ENCODE results near the gene L3MBTL3.

L3MBTL3 gene

GRCh38 chr6:130018292-130018743 is at the start of gene L3MBTL3:
Gene L3MBTL3, plus strand, starts transcription at chr6:130018581. Its CDS starts 24,119 bp downstream, at chr6:130042700.
- peaks cover 5 to 6% of the 10 kb centered on the region in 2 donors for H3K36me3 Mint-ChIP-seq

GRCh38 chr6:129969064-129969463 is 49.3 kb upstream of the L3MBTL3 start:
- Mint-ChIP-seq H3K4me1 (no peaks in the 10 kb centered on the region), H3K27ac (no peak overlapping the region)

More at GRCh38 chr6:130018292-130018743, at the start of gene L3MBTL3:
- H3K4me1 Mint-ChIP-seq: peaks cover 6 to 18% of the 10 kb centered on the region in 2 donors
- ATAC-seq (replicated peaks) (peak; percentile 77 to 78), DNase-seq (peak; percentile 81)
- peak within 1 kb of the TSS; percentile 97 for H3K27ac Mint-ChIP-seq
- H3K27me3 Mint-ChIP-seq: no peaks in the 10 kb centered on the region
- H3K4me3 Mint-ChIP-seq: peak within 1 kb of the TSS; percentile 92 to 96
- H3K9me3 Mint-ChIP-seq: no peaks in the 10 kb centered on the region

GRCh38 chr6:129976110-129976509 is 42.3 kb upstream of the L3MBTL3 start:
- Mint-ChIP-seq H3K27me3 (peaks cover 2 to 5% of the 10 kb centered on the region in 2 donors), H3K27ac (no peak overlapping the region), H3K36me3 (peaks cover 3 to 4% of the 10 kb centered on the region in 2 donors), H3K4me1 (no peaks in the 10 kb centered on the region), H3K4me3 (no peak overlapping the region), H3K9me3 (peaks cover 7 to 14% of the 10 kb centered on the region in 2 donors)
- no peak for ATAC-seq (replicated peaks)
- no peak for DNase-seq

More at GRCh38 chr6:129969064-129969463, 49.3 kb upstream of the L3MBTL3 start:
- DNase-seq (no peak), ATAC-seq (replicated peaks) (no peak)
- Mint-ChIP-seq H3K27me3 (peaks cover 10 to 12% of the 10 kb centered on the region in 2 donors), H3K4me3 (no peak overlapping the region), H3K9me3 (peaks cover 0 to 2% of the 10 kb centered on the region in 2 donors), H3K36me3 (no peaks in the 10 kb centered on the region)

- DNase-seq (no peak), ATAC-seq (replicated peaks) (no peak)
- Mint-ChIP-seq H3K27ac (no peak overlapping the region), H3K27me3 (peaks cover 0 to 1% of the 10 kb centered on the region in 2 donors), H3K9me3 (peaks cover 7 to 14% of the 10 kb centered on the region in 2 donors), H3K4me3 (no peak overlapping the region), H3K36me3 (peaks cover 3 to 4% of the 10 kb centered on the region in 2 donors), H3K4me1 (no peaks in the 10 kb centered on the region)
Measured at GRCh38 chr6:129978148-129978916, 40.0 kb upstream of the L3MBTL3 start.

GRCh38 chr6:129980821-129981220 is 37.6 kb upstream of the L3MBTL3 start:
- DNase-seq: no peak
- Mint-ChIP-seq H3K27me3 (no peaks in the 10 kb centered on the region), H3K4me1 (no peaks in the 10 kb centered on the region), H3K27ac (no peak overlapping the region), H3K9me3 (peaks cover 7 to 14% of the 10 kb centered on the region in 2 donors), H3K36me3 (peaks cover 3 to 4% of the 10 kb centered on the region in 2 donors), H3K4me3 (no peak overlapping the region)
- no peak for ATAC-seq (replicated peaks)

GRCh38 chr6:129981598-129981997 is 36.8 kb upstream of the L3MBTL3 start:
- no peak for DNase-seq
- Mint-ChIP-seq H3K27ac (no peak overlapping the region), H3K36me3 (peaks cover 3 to 4% of the 10 kb centered on the region in 2 donors), H3K4me3 (no peak overlapping the region), H3K27me3 (no peaks in the 10 kb centered on the region), H3K9me3 (peaks cover 7 to 14% of the 10 kb centered on the region in 2 donors), H3K4me1 (no peaks in the 10 kb centered on the region)
- ATAC-seq (replicated peaks): no peak

- no peaks in the 10 kb centered on the region for H3K9me3 Mint-ChIP-seq
- H3K4me3 Mint-ChIP-seq: no peak overlapping the region
- no peaks in the 10 kb centered on the region for H3K4me1 Mint-ChIP-seq
- ATAC-seq (replicated peaks) (no peak), DNase-seq (no peak)
- no peak overlapping the region for H3K27ac Mint-ChIP-seq
- no peaks in the 10 kb centered on the region for H3K27me3 Mint-ChIP-seq
- H3K36me3 Mint-ChIP-seq: no peaks in the 10 kb centered on the region
Measured at GRCh38 chr6:129989396-129989795, 29.0 kb upstream of the L3MBTL3 start.

- Mint-ChIP-seq H3K27ac (no peak overlapping the region), H3K9me3 (no peaks in the 10 kb centered on the region), H3K36me3 (no peaks in the 10 kb centered on the region), H3K4me1 (peaks cover 0 to 2% of the 10 kb centered on the region in 2 donors), H3K4me3 (no peak overlapping the region), H3K27me3 (peaks cover 0 to 5% of the 10 kb centered on the region in 2 donors)
- DNase-seq (no peak), ATAC-seq (replicated peaks) (no peak)
Measured at GRCh38 chr6:129992881-129993280, 25.5 kb upstream of the L3MBTL3 start.

GRCh38 chr6:129994410-129994809 is 24.0 kb upstream of the L3MBTL3 start:
- Mint-ChIP-seq H3K27me3 (peaks cover 0 to 5% of the 10 kb centered on the region in 2 donors), H3K9me3 (no peaks in the 10 kb centered on the region), H3K36me3 (no peaks in the 10 kb centered on the region), H3K4me1 (peaks cover 0 to 2% of the 10 kb centered on the region in 2 donors), H3K27ac (no peak overlapping the region), H3K4me3 (no peak overlapping the region)
- DNase-seq (no peak), ATAC-seq (replicated peaks) (no peak)

GRCh38 chr6:129996387-129996786 is 22.0 kb upstream of the L3MBTL3 start:
- Mint-ChIP-seq H3K27ac (no peak overlapping the region), H3K9me3 (no peaks in the 10 kb centered on the region), H3K27me3 (peaks cover 0 to 5% of the 10 kb centered on the region in 2 donors), H3K4me3 (no peak overlapping the region), H3K36me3 (no peaks in the 10 kb centered on the region), H3K4me1 (peaks cover 0 to 2% of the 10 kb centered on the region in 2 donors)
- no peak for ATAC-seq (replicated peaks)
- no peak for DNase-seq

- H3K27ac Mint-ChIP-seq: no peak overlapping the region
- peaks cover 0 to 5% of the 10 kb centered on the region in 2 donors for H3K27me3 Mint-ChIP-seq
- no peak overlapping the region for H3K4me3 Mint-ChIP-seq
- no peak for DNase-seq
- no peaks in the 10 kb centered on the region for H3K36me3 Mint-ChIP-seq
- no peaks in the 10 kb centered on the region for H3K9me3 Mint-ChIP-seq
- no peak for ATAC-seq (replicated peaks)
- H3K4me1 Mint-ChIP-seq: no peaks in the 10 kb centered on the region
Measured at GRCh38 chr6:130000526-130001421, 17.6 kb upstream of the L3MBTL3 start.

- no peak overlapping the region for H3K4me3 Mint-ChIP-seq
- no peak overlapping the region for H3K27ac Mint-ChIP-seq
- no peaks in the 10 kb centered on the region for H3K9me3 Mint-ChIP-seq
- DNase-seq (no peak), ATAC-seq (replicated peaks) (no peak)
- peaks cover 0 to 6% of the 10 kb centered on the region in 2 donors for H3K27me3 Mint-ChIP-seq
- H3K36me3 Mint-ChIP-seq: no peaks in the 10 kb centered on the region
- H3K4me1 Mint-ChIP-seq: peaks cover 3 to 8% of the 10 kb centered on the region in 2 donors
Measured at GRCh38 chr6:130008236-130008873, 10.0 kb upstream of the L3MBTL3 start.

GRCh38 chr6:130009146-130009545 is 9.2 kb upstream of the L3MBTL3 start:
- ATAC-seq (replicated peaks) (no peak), DNase-seq (no peak)
- Mint-ChIP-seq H3K27me3 (peaks cover 0 to 6% of the 10 kb centered on the region in 2 donors), H3K36me3 (no peaks in the 10 kb centered on the region), H3K4me1 (peaks cover 3 to 8% of the 10 kb centered on the region in 2 donors), H3K9me3 (no peaks in the 10 kb centered on the region), H3K4me3 (no peak overlapping the region), H3K27ac (no peak overlapping the region)

GRCh38 chr6:130010387-130010786 is 8.0 kb upstream of the L3MBTL3 start:
- H3K4me3 Mint-ChIP-seq: no peak overlapping the region
- no peaks in the 10 kb centered on the region for H3K36me3 Mint-ChIP-seq

More at GRCh38 chr6:130010387-130010786, 8.0 kb upstream of the L3MBTL3 start:
- Mint-ChIP-seq H3K27ac (no peak overlapping the region), H3K9me3 (no peaks in the 10 kb centered on the region), H3K27me3 (peaks cover 0 to 6% of the 10 kb centered on the region in 2 donors), H3K4me1 (peaks cover 3 to 8% of the 10 kb centered on the region in 2 donors)
- ATAC-seq (replicated peaks) (no peak), DNase-seq (no peak)
